HUES48 (cell line): ENCODE data around the gene RABGAP1L.

Experiments
- H3K27ac ChIP-seq: one replicate; pipeline ENCODE4 v1.7.0; 2013; ENCODE audit warnings: low read depth, low read length, inconsistent platforms
- H3K27me3 ChIP-seq: 2 replicates; pipeline ENCODE4 v1.6.1; 2013; ENCODE audit warnings: mild to moderate bottlenecking, low read length; ENCODE audit not compliant: control insufficient read depth, insufficient read depth
- H3K36me3 ChIP-seq: 2 replicates; pipeline ENCODE4 v1.6.1; 2013; ENCODE audit warnings: low read length; ENCODE audit not compliant: control insufficient read depth, insufficient read depth
- H3K4me1 ChIP-seq: 2 replicates; pipeline ENCODE4 v1.6.1; 2013; ENCODE audit warnings: mild to moderate bottlenecking, low read length; ENCODE audit not compliant: control insufficient read depth, insufficient read depth
- H3K4me3 ChIP-seq: 2 replicates; pipeline ENCODE4 v1.5.1; 2013; ENCODE audit warnings: mild to moderate bottlenecking, low read depth, low read length
- H3K9ac ChIP-seq: 2 replicates; pipeline ENCODE4 v1.6.1; 2013; ENCODE audit warnings: mild to moderate bottlenecking, low read depth, low read length, moderate library complexity
- H3K9me3 ChIP-seq: 2 replicates; pipeline ENCODE4 v1.6.1; 2013; ENCODE audit warnings: low read length; ENCODE audit not compliant: control insufficient read depth, insufficient read depth

RABGAP1L gene

DNA sequence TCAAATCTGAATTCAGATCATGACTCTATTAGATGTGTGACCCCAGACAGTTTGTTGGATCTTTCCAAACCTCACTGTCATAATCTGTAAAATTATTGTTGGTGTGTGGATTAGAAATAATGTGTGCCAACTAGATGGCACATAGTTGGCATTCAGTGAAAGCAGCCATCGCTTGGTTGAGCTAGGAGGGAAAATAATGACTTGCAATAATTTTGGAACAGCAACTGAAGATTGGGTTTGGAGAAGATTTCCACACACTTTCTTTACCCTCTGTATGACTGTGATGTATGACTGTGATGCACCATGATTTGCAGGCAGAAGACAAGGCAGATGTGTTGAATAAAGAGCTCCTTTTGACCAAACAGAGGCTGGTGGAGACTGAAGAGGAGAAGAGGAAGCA lies 816.4 kb downstream of the RABGAP1L start:
- no peak overlapping the region for H3K27ac ChIP-seq

GRCh38 chr1:174976436-174977108 lies 817.3 kb downstream of the RABGAP1L start:
- H3K4me1 ChIP-seq = no peaks in the 10 kb centered on the region
- H3K9ac ChIP-seq = no peak overlapping the region
- H3K9me3 ChIP-seq = no peaks in the 10 kb centered on the region
- no peaks in the 10 kb centered on the region for H3K27me3 ChIP-seq
- no peak overlapping the region for H3K27ac ChIP-seq
- H3K36me3 ChIP-seq = peaks cover 96% of the 10 kb centered on the region
- no peak overlapping the region for H3K4me3 ChIP-seq

More for the DNA sequence above, 816.4 kb downstream of the RABGAP1L start:
- Histone ChIP-seq H3K27me3 (no peaks in the 10 kb centered on the region), H3K36me3 (peaks cover 96% of the 10 kb centered on the region), H3K9me3 (no peaks in the 10 kb centered on the region), H3K4me1 (no peaks in the 10 kb centered on the region), H3K4me3 (no peak overlapping the region), H3K9ac (no peak overlapping the region)

- Histone ChIP-seq H3K27ac (no peak overlapping the region), H3K36me3 (peaks cover 96% of the 10 kb centered on the region), H3K4me3 (no peak overlapping the region), H3K27me3 (no peaks in the 10 kb centered on the region), H3K4me1 (no peaks in the 10 kb centered on the region), H3K9ac (no peak overlapping the region), H3K9me3 (no peaks in the 10 kb centered on the region)
Observed at GRCh38 chr1:174982971-174983689, 823.8 kb downstream of the RABGAP1L start.

GRCh38 chr1:174984952-174985351 lies 825.6 kb downstream of the RABGAP1L start:
- H3K4me3 ChIP-seq = no peak overlapping the region
- peaks cover 96% of the 10 kb centered on the region for H3K36me3 ChIP-seq

DNA sequence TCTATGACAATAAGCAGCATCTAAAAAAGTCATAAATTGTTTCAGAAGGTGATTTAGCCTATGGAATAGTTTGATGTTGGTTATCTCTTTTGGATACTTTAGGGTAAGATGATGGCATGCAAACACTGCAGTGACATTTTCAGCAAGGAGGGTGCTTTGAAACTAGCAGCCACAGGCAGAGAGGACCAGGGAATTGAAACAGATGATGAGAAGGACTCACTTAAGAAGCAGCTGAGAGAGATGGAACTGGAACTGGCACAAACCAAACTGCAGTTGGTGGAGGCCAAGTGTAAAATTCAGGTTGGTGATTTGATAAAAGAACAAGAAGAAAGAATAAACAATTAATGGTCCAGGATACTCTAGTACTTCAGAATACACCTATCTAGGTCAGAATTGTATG lies 829.2 kb downstream of the RABGAP1L start:
- Histone ChIP-seq H3K9me3 (no peaks in the 10 kb centered on the region), H3K9ac (no peak overlapping the region), H3K4me3 (no peak overlapping the region), H3K36me3 (peaks cover 95% of the 10 kb centered on the region), H3K4me1 (no peaks in the 10 kb centered on the region), H3K27me3 (no peaks in the 10 kb centered on the region), H3K27ac (no peak overlapping the region)

More at GRCh38 chr1:174984952-174985351, 825.6 kb downstream of the RABGAP1L start:
- Histone ChIP-seq H3K27me3 (no peaks in the 10 kb centered on the region), H3K27ac (no peak overlapping the region), H3K9ac (no peak overlapping the region), H3K9me3 (no peaks in the 10 kb centered on the region), H3K4me1 (no peaks in the 10 kb centered on the region)

- Histone ChIP-seq H3K9me3 (no peaks in the 10 kb centered on the region), H3K4me3 (no peak overlapping the region), H3K36me3 (peaks cover 95% of the 10 kb centered on the region), H3K27ac (no peak overlapping the region), H3K27me3 (no peaks in the 10 kb centered on the region), H3K9ac (no peak overlapping the region), H3K4me1 (no peaks in the 10 kb centered on the region)
Observed at GRCh38 chr1:174988986-174989385, 829.7 kb downstream of the RABGAP1L start.

DNA sequence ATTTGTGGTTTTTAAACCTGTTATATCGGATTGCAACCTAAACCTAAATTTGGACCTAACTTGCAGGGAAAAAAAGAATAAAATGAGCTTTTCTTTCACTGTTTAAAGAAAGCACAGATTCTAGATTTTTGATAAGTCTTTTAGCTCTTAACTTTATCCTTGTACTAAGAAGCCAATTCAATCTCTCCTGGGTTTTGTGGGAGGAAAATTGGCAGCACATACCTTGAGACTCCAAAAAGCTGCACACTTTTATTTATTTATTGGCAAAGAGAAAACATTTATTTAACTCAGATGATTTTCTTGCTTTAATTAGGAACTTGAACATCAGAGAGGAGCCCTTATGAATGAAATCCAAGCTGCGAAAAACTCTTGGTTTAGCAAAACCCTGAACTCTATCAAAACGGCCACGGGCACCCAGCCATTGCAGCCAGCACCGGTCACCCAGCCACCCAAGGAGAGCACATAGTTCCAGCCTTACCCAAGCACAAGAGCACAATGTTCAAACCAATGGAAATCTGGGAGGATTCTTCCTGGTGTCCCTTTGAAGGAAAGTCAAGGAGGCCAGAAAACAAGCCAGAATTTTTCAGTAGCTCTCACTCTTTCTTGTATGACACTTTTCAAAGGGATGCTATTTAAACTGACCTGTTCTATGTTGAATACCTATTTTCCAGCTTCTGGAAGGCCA lies 830.4 kb downstream of the RABGAP1L start:
- H3K9me3 ChIP-seq = no peaks in the 10 kb centered on the region
- no peak overlapping the region for H3K27ac ChIP-seq
- no peaks in the 10 kb centered on the region for H3K4me1 ChIP-seq
- H3K36me3 ChIP-seq = peaks cover 91% of the 10 kb centered on the region
- no peaks in the 10 kb centered on the region for H3K27me3 ChIP-seq
- H3K4me3 ChIP-seq = no peak overlapping the region
- no peak overlapping the region for H3K9ac ChIP-seq

- H3K9me3 ChIP-seq = no peaks in the 10 kb centered on the region
- no peaks in the 10 kb centered on the region for H3K4me1 ChIP-seq
- H3K4me3 ChIP-seq = no peak overlapping the region
- no peaks in the 10 kb centered on the region for H3K27me3 ChIP-seq
- no peak overlapping the region for H3K27ac ChIP-seq
- no peak overlapping the region for H3K9ac ChIP-seq
- peaks cover 82% of the 10 kb centered on the region for H3K36me3 ChIP-seq
Observed at GRCh38 chr1:174990382-174990999, 831.2 kb downstream of the RABGAP1L start.

GRCh38 chr1:174991473-174991872 lies 832.2 kb downstream of the RABGAP1L start:
- Histone ChIP-seq H3K9ac (no peak overlapping the region), H3K4me3 (no peak overlapping the region), H3K9me3 (no peaks in the 10 kb centered on the region), H3K27me3 (no peaks in the 10 kb centered on the region), H3K4me1 (no peaks in the 10 kb centered on the region), H3K27ac (no peak overlapping the region), H3K36me3 (peaks cover 73% of the 10 kb centered on the region)

GRCh38 chr1:174995121-174995520 lies 835.8 kb downstream of the RABGAP1L start:
- Histone ChIP-seq H3K4me1 (no peaks in the 10 kb centered on the region), H3K27me3 (no peaks in the 10 kb centered on the region)

More at GRCh38 chr1:174995121-174995520, 835.8 kb downstream of the RABGAP1L start:
- H3K9ac ChIP-seq = no peak overlapping the region
- peaks cover 40% of the 10 kb centered on the region for H3K36me3 ChIP-seq
- H3K9me3 ChIP-seq = no peaks in the 10 kb centered on the region
- no peak overlapping the region for H3K4me3 ChIP-seq
- H3K27ac ChIP-seq = no peak overlapping the region
